PC-3 (cell line): Measurements from ENCODE around the gene LRP1B.

Experiments used
- EZH2 ChIP-seq: fragments of 300-600 bp; sonication (generic); IDR thresholded peaks from one replicate; pipeline ENCODE4 v1.6.1; 2017; ENCODE audit warnings: antibody characterized with exemption, mild to moderate bottlenecking, low read length; ENCODE audit not compliant: unreplicated experiment
- EZH2phosphoT487 ChIP-seq: fragments of 300-600 bp; sonication (generic); IDR thresholded peaks from 2 replicates; pipeline ENCODE4 v1.6.1; 2018; ENCODE audit warnings: mild to moderate bottlenecking, antibody characterized with exemption, low read length, borderline replicate concordance
- TF ChIP-seq, protein P1 (sequence below): fragments of 300-600 bp; sonication (generic); conservative IDR thresholded peaks from 2 replicates; pipeline ENCODE4 v1.5.1; 2017; ENCODE audit warnings: antibody characterized with exemption, low read depth, mild to moderate bottlenecking, low read length

DNA sequence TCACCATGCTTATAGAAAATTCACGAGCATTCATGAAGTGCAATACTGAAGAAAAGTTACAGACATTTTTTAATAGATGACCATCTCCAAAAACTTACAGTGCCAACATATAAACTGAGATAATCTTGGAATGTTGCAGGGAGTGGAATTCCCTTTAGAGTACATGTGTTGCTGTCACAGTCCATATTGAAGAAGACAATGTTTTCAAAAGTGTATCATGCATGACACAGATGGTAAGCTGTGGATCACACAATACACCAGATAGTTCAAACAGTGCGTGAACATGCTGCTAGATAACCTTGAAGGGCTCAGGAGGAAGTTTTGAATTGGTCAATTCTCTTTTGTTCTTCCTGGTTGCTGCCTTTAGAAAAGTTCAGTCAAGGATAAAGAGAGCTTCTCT is 1706.3 kb downstream of the LRP1B start:
- TF ChIP-seq, protein P1, sequence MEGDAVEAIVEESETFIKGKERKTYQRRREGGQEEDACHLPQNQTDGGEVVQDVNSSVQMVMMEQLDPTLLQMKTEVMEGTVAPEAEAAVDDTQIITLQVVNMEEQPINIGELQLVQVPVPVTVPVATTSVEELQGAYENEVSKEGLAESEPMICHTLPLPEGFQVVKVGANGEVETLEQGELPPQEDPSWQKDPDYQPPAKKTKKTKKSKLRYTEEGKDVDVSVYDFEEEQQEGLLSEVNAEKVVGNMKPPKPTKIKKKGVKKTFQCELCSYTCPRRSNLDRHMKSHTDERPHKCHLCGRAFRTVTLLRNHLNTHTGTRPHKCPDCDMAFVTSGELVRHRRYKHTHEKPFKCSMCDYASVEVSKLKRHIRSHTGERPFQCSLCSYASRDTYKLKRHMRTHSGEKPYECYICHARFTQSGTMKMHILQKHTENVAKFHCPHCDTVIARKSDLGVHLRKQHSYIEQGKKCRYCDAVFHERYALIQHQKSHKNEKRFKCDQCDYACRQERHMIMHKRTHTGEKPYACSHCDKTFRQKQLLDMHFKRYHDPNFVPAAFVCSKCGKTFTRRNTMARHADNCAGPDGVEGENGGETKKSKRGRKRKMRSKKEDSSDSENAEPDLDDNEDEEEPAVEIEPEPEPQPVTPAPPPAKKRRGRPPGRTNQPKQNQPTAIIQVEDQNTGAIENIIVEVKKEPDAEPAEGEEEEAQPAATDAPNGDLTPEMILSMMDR, result no peak
- TF ChIP-seq EZH2 (no peak), EZH2phosphoT487 (no peak)
